H9 (cell line): ENCODE results near the gene PUM2. TPM values are rescaled to one million over a fixed set of nuclear protein-coding genes. Genes with fewer than 3 reads are reported as not detected.

Source experiments
- DNase-seq: peaks from one replicate; pipeline ENCODE4 v3.0.0-alpha.2; 2017
- H2AFZ ChIP-seq: one replicate; pipeline ENCODE4 v1.6.1; 2013; ENCODE audit warnings: mild to moderate bottlenecking, low read length, control low read depth, moderate library complexity
- H2AK5ac ChIP-seq: 2 replicates; pipeline ENCODE4 v1.6.1; 2013; ENCODE audit warnings: low read length, control low read depth, mixed read lengths; ENCODE audit not compliant: insufficient read length
- H2BK120ac ChIP-seq: one replicate; pipeline ENCODE4 v1.6.1; 2013; ENCODE audit warnings: low read depth, mild to moderate bottlenecking, low read length, control low read depth, inconsistent platforms; ENCODE audit not compliant: poor library complexity, severe bottlenecking
- H2BK12ac ChIP-seq: 2 replicates; pipeline ENCODE4 v1.6.1; 2013; ENCODE audit warnings: low read length, control low read depth, mixed read lengths, low read depth; ENCODE audit not compliant: insufficient read length
- H2BK15ac ChIP-seq: 2 replicates; pipeline ENCODE4 v1.6.1; 2013; ENCODE audit warnings: low read depth, low read length, control low read depth
- H2BK20ac ChIP-seq: one replicate; pipeline ENCODE4 v1.6.1; 2013; ENCODE audit warnings: low read depth, mild to moderate bottlenecking, low read length, control low read depth, inconsistent platforms; ENCODE audit not compliant: poor library complexity, severe bottlenecking
- H2BK5ac ChIP-seq: 2 replicates; pipeline ENCODE4 v1.6.1; 2013; ENCODE audit warnings: low read length, control low read depth, mixed read lengths; ENCODE audit not compliant: insufficient read length
- H3K14ac ChIP-seq: 2 replicates; pipeline ENCODE4 v1.6.1; 2013; ENCODE audit warnings: low read length, control low read depth; ENCODE audit not compliant: insufficient read depth
- H3K18ac ChIP-seq: 2 replicates; pipeline ENCODE4 v1.6.1; 2013; ENCODE audit warnings: low read depth, mild to moderate bottlenecking, mixed read lengths, low read length, control low read depth; ENCODE audit not compliant: insufficient read length
- H3K23ac ChIP-seq: 2 replicates; pipeline ENCODE4 v1.6.1; 2013; ENCODE audit warnings: low read length, control low read depth, mixed read lengths, low read depth; ENCODE audit not compliant: insufficient read length
- H3K23me2 ChIP-seq: 2 replicates; pipeline ENCODE4 v1.6.1; 2013; ENCODE audit warnings: low read depth, mild to moderate bottlenecking, mixed read lengths, low read length, control low read depth; ENCODE audit not compliant: insufficient read length, poor library complexity, severe bottlenecking
- H3K27ac ChIP-seq: 2 replicates; pipeline ENCODE4 v1.5.1; 2013; ENCODE audit warnings: low read length, control low read depth, mixed read lengths, low read depth; ENCODE audit not compliant: insufficient read length
- H3K27me3 ChIP-seq: 2 replicates; pipeline ENCODE4 v1.6.1; 2013; ENCODE audit warnings: low read length, control low read depth, inconsistent platforms; ENCODE audit not compliant: insufficient read depth
- H3K4ac ChIP-seq: 2 replicates; pipeline ENCODE4 v1.6.1; 2013; ENCODE audit warnings: low read depth, mild to moderate bottlenecking, control low read depth, inconsistent platforms, low read length, moderate library complexity
- H3K4me1 ChIP-seq: 2 replicates; pipeline ENCODE4 v1.6.1; 2013; ENCODE audit warnings: low read length, control low read depth, inconsistent platforms; ENCODE audit not compliant: insufficient read depth
- H3K4me2 ChIP-seq: 2 replicates; pipeline ENCODE4 v1.6.1; 2013; ENCODE audit warnings: low read length, control low read depth, mixed read lengths; ENCODE audit not compliant: insufficient read length, insufficient read depth
- H3K56ac ChIP-seq: 2 replicates; pipeline ENCODE4 v1.6.1; 2013; ENCODE audit warnings: low read depth, mild to moderate bottlenecking, mixed read lengths, low read length, control low read depth; ENCODE audit not compliant: insufficient read length
- H3K79me1 ChIP-seq: 2 replicates; pipeline ENCODE4 v1.6.1; 2013; ENCODE audit warnings: low read depth, mild to moderate bottlenecking, moderate library complexity, low read length, control low read depth, inconsistent platforms; ENCODE audit not compliant: insufficient read depth, poor library complexity, severe bottlenecking
- H3K79me2 ChIP-seq: 2 replicates; pipeline ENCODE4 v1.6.1; 2013; ENCODE audit warnings: low read length, control low read depth, inconsistent platforms; ENCODE audit not compliant: insufficient read depth
- H3K9ac ChIP-seq: 2 replicates; pipeline ENCODE4 v1.6.1; 2013; ENCODE audit warnings: low read length, control low read depth, mixed read lengths; ENCODE audit not compliant: insufficient read length; ENCODE audit errors: extremely low read depth
- H3K9me3 ChIP-seq: one replicate; pipeline ENCODE4 v1.6.1; 2013; ENCODE audit warnings: low read depth, low read length, inconsistent platforms; ENCODE audit not compliant: control insufficient read depth
- H3T11ph ChIP-seq: one replicate; pipeline ENCODE4 v1.6.1; 2013; ENCODE audit warnings: mild to moderate bottlenecking, low read length, control low read depth, inconsistent platforms
- H4K20me1 ChIP-seq: one replicate; pipeline ENCODE4 v1.6.1; 2013; ENCODE audit not compliant: control insufficient read depth, insufficient read length, insufficient read depth
- H4K5ac ChIP-seq: 2 replicates; pipeline ENCODE4 v1.6.1; 2013; ENCODE audit warnings: low read depth, mild to moderate bottlenecking, mixed read lengths, low read length, control low read depth; ENCODE audit not compliant: insufficient read length
- H4K8ac ChIP-seq: replicated peaks from 2 replicates; pipeline ENCODE4 v1.6.1; 2013; ENCODE audit warnings: low read length, control low read depth, mixed read lengths, low read depth; ENCODE audit not compliant: insufficient read length
- H4K91ac ChIP-seq: 2 replicates; pipeline ENCODE4 v1.6.1; 2013; ENCODE audit warnings: low read depth, mild to moderate bottlenecking, moderate library complexity, mixed read lengths, low read length, control low read depth; ENCODE audit not compliant: insufficient read length
- H3K27ac Mint-ChIP-seq, 3 experiments: 2 replicates in 2 of 3; 3 replicates in 1 of 3; pipeline ENCODE4 v1.8.0; 2020 to 2021; ENCODE audit warnings: mixed read lengths in 3 of 3, mild to moderate bottlenecking in 1 of 3, moderate library complexity in 1 of 3
- H3K27me3 Mint-ChIP-seq: 2 replicates; pipeline ENCODE4 v1.8.0; 2021; ENCODE audit warnings: low read depth, mild to moderate bottlenecking, moderate library complexity, mixed read lengths
- H3K36me3 Mint-ChIP-seq, 3 experiments: 2 replicates in 2 of 3; 3 replicates in 1 of 3; pipeline ENCODE4 v1.8.0; 2020 to 2021; ENCODE audit warnings: low read depth in 3 of 3, mixed read lengths in 3 of 3; ENCODE audit not compliant: insufficient read depth in 1 of 3
- H3K4me1 Mint-ChIP-seq, 2 experiments: 2 replicates each; pipeline ENCODE4 v1.8.0; 2020; ENCODE audit warnings: mixed read lengths in 2 of 2
- H3K4me3 Mint-ChIP-seq, 2 experiments: 2 replicates in 1 of 2; 3 replicates in 1 of 2; pipeline ENCODE4 v1.8.0; 2020 to 2021; ENCODE audit warnings: mild to moderate bottlenecking in 2 of 2, mixed read lengths in 2 of 2, moderate library complexity in 1 of 2
- H3K9me3 Mint-ChIP-seq, 2 experiments: 2 replicates in 1 of 2; 3 replicates in 1 of 2; pipeline ENCODE4 v1.8.0; 2020; ENCODE audit warnings: mild to moderate bottlenecking in 2 of 2, mixed read lengths in 2 of 2, moderate library complexity in 1 of 2
- CTCF ChIP-seq: fragments of 200-600 bp; sonication (generic); conservative IDR thresholded peaks from 3 replicates; pipeline ENCODE4 v1.8.0; 2021; ENCODE audit warnings: antibody characterized with exemption, mild to moderate bottlenecking
- WGBS: extraction: QIAGEN DNeasy Blood & Tissue Kit; methylation state at CpG from one replicate; pipeline ENCODE4 v1.1.7; 2013; ENCODE audit warnings: missing lambda C conversion rate, low lambda C conversion rate, mixed read lengths; ENCODE audit not compliant: insufficient read length; ENCODE audit errors: extremely low coverage; 5-methylcytosine and 5-hydroxymethylcytosine counted together
- total RNA-seq: library from RNA; stranded (reverse); gene quantifications from 2 replicates; pipeline ENCODE4 v1.2.1, GENCODE V29; 2021

The PUM2 gene
- total RNA-seq, 1 experiment from 2014 or later: 96.6 TPM

DNA sequence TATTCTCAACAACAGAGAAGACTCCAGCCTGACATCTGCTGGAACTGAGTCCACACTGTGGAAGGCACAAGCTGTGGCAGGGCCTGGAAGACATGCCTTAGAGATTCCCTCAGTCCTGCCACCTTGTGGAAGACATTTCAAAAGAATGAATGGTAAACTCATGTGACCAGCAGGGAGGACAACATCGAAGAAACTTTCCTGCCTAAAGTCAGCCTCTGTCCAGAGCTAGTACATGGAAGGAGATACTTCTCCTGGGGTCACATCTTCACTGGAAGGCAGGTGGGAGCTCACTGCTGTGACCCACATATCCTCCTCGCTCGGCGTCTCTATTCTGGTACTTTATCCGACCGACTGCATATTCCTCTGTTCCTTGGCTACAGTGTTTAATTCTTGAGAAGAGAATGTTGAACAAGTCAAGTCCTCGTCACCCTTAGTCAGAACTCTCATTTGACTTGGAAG lies 59.5 kb downstream of the PUM2 start:
- no CpG with 5 or more reads among the region's 7 CpGs for WGBS
- Histone ChIP-seq H3K79me1 (no peaks in the 10 kb centered on the region), H4K8ac (no peak overlapping the region), H3K27me3 (no peaks in the 10 kb centered on the region), H3K56ac (no peak overlapping the region), H4K5ac (no peak overlapping the region), H3K9me3 (no peaks in the 10 kb centered on the region), H2BK12ac (no peak overlapping the region), H3K14ac (no peak overlapping the region), H3K18ac (no peak overlapping the region), H3K27ac (peak overlapping the region; percentile 47), H2BK20ac (no peak overlapping the region), H4K91ac (no peak overlapping the region), H3K9ac (no peak overlapping the region), H2BK5ac (no peak overlapping the region), H4K20me1 (no peaks in the 10 kb centered on the region), H3K4me2 (no peak overlapping the region), H2BK15ac (no peak overlapping the region), H2BK120ac (no peak overlapping the region), H2AK5ac (no peak overlapping the region), H3K23ac (no peak overlapping the region), H3K79me2 (no peaks in the 10 kb centered on the region), H3K4ac (no peak overlapping the region), H3K23me2 (no peaks in the 10 kb centered on the region), H3K4me1 (no peaks in the 10 kb centered on the region), H2AFZ (no peak overlapping the region), H3T11ph (no peak overlapping the region)
- TF ChIP-seq CTCF: peak; percentile 85
- Mint-ChIP-seq H3K4me3 (no peak overlapping the region), H3K4me1 (peaks cover 8 to 9% of the 10 kb centered on the region in 2 experiments), H3K9me3 (no peaks in the 10 kb centered on the region), H3K27ac (peak overlapping the region; percentile 6 to 90 (median 27); a peak in 6 of 7 replicates), H3K27me3 (peaks cover 1% of the 10 kb centered on the region; the same call in 1 of the 2 replicates), H3K36me3 (peaks cover 9 to 37% (median 27%) of the 10 kb centered on the region in 3 experiments; a peak in 6 of 7 replicates)
- peak; percentile 83 for DNase-seq
